SK-N-SH (cell line): Measurements from ENCODE around the gene CDX2.

ENCODE experiments used
- CHD2 ChIP-seq: fragments of 150-350 bp; IDR thresholded peaks from 2 replicates; pipeline ENCODE4 v1.6.1; 2018; ENCODE audit warnings: low read length; ENCODE audit not compliant: partially characterized antibody
- CTCF ChIP-seq: fragments of 200-600 bp; sonication (generic); IDR thresholded peaks from 2 replicates; pipeline ENCODE4 v1.6.1; 2017; ENCODE audit warnings: antibody characterized with exemption, mild to moderate bottlenecking, moderate library complexity
- ELF1 ChIP-seq: IDR thresholded peaks from 2 replicates; pipeline ENCODE4 v1.4.0; 2012
- EZH2phosphoT487 ChIP-seq: fragments of 200-600 bp; sonication (generic); IDR thresholded peaks from 2 replicates; pipeline ENCODE4 v1.6.1; 2017; ENCODE audit warnings: low read depth, mixed run types, mild to moderate bottlenecking, antibody characterized with exemption, moderate library complexity, borderline replicate concordance
- JUND ChIP-seq: IDR thresholded peaks from 2 replicates; pipeline ENCODE4 v1.4.0; 2012
- RAD21 ChIP-seq: IDR thresholded peaks from 2 replicates; pipeline ENCODE4 v1.6.1; 2012; ENCODE audit warnings: mild to moderate bottlenecking, low read length
- RXRA ChIP-seq: IDR thresholded peaks from 2 replicates; pipeline ENCODE4 v1.4.0; 2012; ENCODE audit warnings: low read depth, mild to moderate bottlenecking, borderline replicate concordance
- SIN3A ChIP-seq: IDR thresholded peaks from 2 replicates; pipeline ENCODE4 v1.6.1; 2012; ENCODE audit warnings: low read depth, mild to moderate bottlenecking, low read length, moderate library complexity, borderline replicate concordance

- TF ChIP-seq RAD21: no peak
- no peak for TF ChIP-seq CTCF
- TF ChIP-seq ELF1: no peak
- no peak for TF ChIP-seq EZH2phosphoT487
- no peak for TF ChIP-seq SIN3A
- TF ChIP-seq CHD2: no peak
- TF ChIP-seq JUND: no peak
- TF ChIP-seq RXRA: no peak
Observed at GRCh38 chr13:27972478-27972820, 3.3 kb upstream of the CDX2 start.
